T47D (cell line): ENCODE results near the gene HADHB.
"Not testable (repeated sequence)": the region's sequence is repeated elsewhere in the genome, so short reads cannot be mapped to it uniquely, and the experiment has no call there.

Source experiments
- DNase-seq, 2 experiments: peaks; one replicate each; pipeline versions ENCODE4 v3.0.0 to v3.0.0-alpha.2; 2011 to 2012; ENCODE audit warnings: low read depth in 1 of 2, low spot score in 1 of 2
- JUND ChIP-seq: IDR thresholded peaks from 2 replicates; pipeline ENCODE4 v1.6.1; 2012; ENCODE audit warnings: low read depth
- in situ Hi-C: cut with HindIII; loops from 2 replicates; pipeline ENCODE4 v1.10.0; 2016; ENCODE audit warnings: low sequenced_read_pairs, low pct_unique_long_range_greater_than_20kb

The HADHB gene

DNA sequence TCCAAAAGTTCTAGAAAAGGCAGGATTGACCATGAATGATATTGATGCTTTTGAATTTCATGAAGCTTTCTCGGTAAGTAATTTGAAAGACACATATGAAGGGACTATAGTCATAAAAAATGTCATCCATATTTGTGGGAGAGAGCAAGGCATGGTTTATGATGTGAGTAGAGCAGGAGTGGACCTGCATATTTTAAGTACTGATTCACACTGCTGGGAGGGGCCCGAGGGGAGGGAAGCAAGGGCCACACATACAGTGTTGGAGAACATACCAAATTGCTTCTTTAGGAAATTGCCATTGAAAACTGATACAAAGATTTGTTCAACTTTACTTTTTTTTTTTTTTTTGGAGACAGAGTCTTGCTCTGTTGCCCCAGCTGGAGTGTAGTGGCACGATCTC is 39.4 kb downstream of the HADHB start:
- in situ Hi-C loops: no loop called here
- DNase-seq: no peak

DNA sequence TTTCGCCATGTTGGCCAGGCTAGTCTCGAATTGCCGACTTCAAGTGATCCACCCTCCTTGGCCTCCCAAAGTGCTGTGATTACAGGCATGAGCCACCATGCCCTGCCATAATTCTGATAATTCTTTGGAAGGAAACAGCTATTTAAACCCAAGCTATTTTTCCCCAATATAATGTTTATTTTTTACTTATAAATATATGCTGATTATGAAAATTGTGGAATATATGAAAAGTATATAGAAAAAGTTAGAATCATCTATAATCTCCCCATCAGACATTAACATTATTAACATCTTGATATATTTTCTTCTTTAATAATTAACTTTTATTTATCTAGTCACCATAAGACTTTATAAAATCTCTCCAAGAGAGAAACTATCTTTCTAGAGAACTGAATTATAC is 41.2 kb downstream of the HADHB start:
- DNase-seq: no peak
- no peak for TF ChIP-seq JUND
- in situ Hi-C loops: no loop called here

More for the DNA sequence above, 39.4 kb downstream of the HADHB start:
- TF ChIP-seq JUND: no peak

DNA sequence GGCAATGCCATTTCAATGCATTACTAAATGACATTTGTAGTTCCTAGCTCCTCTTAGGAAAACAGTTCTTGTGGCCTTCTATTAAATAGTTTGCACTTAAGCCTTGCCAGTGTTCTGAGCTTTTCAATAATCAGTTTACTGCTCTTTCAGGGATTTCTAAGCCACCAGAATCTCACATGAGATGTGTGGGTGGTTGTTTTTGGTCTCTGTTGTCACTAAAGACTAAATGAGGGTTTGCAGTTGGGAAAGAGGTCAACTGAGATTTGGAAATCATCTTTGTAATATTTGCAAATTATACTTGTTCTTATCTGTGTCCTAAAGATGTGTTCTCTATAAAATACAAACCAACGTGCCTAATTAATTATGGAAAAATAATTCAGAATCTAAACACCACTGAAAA is 45.3 kb downstream of the HADHB start:
- DNase-seq: no peak
- no peak for TF ChIP-seq JUND
- in situ Hi-C loops: no loop called here

DNA sequence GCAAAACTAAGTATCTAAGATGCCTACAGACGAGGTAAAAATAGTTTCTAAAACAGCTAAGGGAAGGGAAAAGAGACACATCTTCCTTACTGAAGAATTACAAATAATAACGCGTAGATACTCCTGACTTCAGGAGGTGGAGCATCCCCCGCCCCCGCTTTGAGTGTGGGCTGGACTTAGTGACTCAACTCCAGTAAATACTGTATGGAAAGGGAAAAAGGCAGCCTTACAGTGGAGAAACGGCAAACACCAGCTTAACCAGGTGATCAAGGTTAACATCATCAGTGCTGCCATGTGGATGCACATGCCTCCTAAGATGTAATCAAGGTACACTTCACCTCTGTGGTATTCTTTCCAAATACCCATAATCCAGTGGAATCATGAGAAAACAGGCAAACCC is 47.9 kb downstream of the HADHB start:
- in situ Hi-C loops: no loop called here
- TF ChIP-seq JUND: no peak
- DNase-seq: no peak

DNA sequence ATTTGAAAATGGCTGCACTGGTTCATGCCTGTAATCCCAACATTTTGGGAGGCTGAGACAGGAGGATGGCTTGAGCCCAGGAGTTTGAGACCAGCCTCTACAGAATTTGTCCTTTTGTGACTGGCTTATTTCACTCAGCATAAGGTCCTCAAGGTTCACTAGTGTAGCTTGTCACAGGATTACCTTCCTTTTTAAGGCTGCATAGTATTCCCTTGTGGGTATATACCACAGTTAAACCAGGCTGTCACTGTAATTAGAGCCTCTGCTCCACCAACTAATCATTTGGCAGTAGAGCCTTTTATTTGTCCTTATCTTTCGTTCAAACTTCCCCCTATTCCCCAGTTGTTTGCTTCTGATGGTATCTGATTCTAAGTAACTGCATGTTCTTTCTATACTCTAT is 50.8 kb downstream of the HADHB start:
- no peak for TF ChIP-seq JUND
- DNase-seq: no peak
- in situ Hi-C loops: no loop called here

DNA sequence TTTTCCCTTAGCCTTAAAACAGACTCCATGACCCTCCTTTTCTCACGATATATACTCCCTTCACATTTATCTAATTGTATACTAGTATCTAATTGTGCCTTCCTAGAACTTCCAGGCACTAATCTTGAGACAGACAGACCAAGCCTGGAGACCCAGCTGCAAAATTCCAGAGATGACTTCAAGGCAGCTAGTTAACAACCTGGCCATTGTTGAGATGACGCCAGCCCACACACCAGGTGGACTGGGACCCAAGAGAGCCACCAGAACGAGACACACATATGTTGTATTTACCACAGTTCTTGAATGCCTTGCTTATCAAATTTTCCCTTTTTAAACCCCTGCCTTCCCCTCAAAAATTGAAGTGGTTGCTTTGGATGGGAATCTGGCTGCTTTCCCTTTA is 52.3 kb downstream of the HADHB start:
- TF ChIP-seq JUND: no peak
- no peak for DNase-seq
- in situ Hi-C loops: no loop called here

DNA sequence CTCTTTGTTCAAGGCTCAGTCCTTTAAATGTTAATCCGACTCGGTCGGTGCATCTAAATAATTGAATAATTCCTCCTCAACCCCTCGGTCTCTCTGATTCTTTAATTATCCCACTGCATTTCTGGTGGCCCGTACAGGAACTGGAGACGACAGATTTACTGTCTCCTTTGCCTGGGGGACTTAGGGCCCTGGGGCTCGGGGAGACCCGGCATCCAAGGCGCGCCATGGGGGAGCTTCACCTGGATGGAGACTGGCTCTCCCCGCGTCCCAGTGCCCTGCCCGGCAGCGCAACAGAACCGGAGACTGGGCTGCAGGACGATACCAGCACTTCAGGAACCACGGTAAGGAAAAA is 53.5 kb downstream of the HADHB start:
- in situ Hi-C loops: no loop called here
- DNase-seq: no peak
- no peak for TF ChIP-seq JUND

DNA sequence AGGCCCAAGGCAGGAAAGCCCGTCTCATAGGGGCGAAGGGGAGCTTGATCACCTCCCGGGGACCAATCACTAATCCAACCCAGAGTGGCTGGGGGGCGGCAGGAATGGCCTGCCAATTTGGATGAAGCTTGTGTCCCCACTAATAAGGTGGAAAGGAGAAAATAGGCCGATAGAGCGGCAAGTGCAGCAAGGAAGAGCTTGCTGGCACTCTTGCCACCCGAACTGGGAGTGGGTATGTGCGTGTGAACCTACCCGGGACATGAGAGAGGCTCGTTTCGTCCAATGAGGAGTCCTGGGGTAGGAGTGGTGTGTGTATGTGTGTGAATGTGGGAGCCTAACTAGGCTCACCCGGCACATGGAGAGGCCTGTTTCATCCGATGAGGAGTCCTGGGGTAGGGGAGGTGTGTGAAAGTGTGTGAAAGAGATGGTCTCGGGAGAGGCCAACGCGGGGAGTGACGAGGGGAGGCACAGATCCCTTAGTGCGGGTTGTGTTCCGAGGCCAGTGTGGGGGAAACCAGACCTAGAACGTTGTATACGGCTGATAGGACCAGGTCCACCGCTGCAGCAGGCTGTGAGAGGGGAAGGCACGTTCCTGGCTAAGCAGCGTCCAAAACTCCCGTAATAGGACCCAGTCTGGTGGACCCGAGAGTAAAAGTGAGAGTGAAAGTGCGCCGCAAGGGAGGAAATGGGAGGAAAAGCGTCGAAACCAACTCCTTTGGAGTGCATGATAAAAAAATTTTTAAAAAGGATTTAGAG is 54.1 kb downstream of the HADHB start:
- no peak for DNase-seq
- TF ChIP-seq JUND: no peak
- in situ Hi-C loops: no loop called here

DNA sequence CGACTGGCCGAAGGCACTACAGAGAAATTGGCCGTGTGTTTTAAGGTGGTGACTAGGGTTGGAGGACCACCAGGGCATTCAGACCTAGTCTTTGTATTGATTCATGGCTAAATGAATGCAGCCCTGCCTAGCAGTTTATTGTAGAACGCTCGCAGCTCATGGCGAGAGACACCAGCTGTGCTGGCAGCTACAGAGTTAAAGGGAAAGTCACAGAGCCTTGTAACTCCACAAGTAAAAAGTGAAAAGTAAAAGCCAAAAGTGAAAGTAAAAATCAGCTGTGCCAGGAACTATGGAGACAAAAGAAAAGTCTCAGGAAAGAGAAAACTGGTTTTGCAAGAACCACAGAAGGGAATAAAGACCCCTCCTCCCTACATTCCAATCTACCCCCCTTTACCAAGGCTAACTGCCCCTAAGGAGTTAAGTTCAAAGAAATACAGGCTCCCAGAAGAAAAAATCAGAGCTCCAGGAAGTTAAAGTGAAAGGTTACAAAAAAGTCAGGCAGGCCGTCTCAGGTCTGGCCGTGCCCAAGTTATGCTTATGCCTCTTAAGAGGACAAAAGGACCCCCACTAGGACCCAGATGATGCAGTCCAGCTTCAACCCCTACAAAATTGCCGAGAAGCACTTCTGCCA is 54.8 kb downstream of the HADHB start:
- peak in 1 of 2 experiments; percentile 42 for DNase-seq
- in situ Hi-C loops: no loop called here
- no peak for TF ChIP-seq JUND

DNA sequence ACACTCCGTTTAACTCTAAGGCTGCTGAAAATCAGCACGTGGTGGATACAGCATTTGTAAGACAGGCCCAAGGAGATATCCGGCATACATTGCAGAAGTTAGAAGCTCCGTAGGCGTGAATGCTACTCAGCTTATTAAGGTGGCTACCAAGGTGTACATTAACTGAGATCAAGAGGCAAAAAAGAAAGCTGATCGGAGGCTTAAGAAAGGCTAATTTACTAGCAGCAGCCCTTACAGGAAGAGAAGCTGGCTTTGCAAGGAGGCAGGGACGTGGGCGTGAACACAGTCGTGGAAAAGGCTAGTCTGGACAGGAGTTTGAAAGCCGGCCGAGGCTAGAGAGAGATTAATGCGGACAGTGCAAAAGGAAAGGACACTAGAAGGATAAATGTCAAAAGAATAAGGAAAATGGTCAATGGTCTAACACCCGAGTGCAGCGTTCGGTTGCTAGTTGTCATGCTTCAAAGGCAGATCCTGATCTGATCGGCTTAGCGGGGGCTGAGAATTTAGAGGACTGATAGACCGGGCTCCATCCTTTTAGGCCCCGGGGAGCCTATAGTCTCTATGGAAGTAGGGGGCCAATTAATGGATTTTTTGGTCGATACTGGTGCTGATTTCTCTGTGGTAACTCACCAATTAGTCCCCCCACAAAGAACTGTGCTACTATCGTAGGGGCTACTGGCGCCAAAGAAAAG is 55.6 kb downstream of the HADHB start:
- in situ Hi-C loops: no loop called here
- TF ChIP-seq JUND: no peak
- DNase-seq: no peak

DNA sequence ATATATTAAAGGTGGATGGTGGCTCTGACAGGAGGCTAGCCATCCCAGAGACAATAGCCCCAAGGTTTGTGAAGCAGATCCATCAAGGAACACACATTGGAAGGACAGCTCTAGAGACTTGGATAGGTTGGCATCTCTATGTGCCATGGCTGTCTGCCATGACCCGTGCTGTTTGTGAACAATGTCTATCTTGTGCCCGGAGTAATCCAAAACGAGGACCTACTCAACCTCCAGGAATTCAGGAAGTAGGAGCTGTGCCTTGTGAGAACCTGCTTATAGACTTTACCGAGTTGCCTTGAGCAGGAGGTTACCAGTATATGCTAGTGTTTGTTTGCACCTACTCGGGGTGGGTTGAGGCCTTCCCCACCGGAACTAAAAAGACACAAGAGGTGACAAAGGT is 58.1 kb downstream of the HADHB start:
- DNase-seq: peak in 1 of 2 experiments; percentile 47
- in situ Hi-C loops: no loop called here
- TF ChIP-seq JUND: no peak

DNA sequence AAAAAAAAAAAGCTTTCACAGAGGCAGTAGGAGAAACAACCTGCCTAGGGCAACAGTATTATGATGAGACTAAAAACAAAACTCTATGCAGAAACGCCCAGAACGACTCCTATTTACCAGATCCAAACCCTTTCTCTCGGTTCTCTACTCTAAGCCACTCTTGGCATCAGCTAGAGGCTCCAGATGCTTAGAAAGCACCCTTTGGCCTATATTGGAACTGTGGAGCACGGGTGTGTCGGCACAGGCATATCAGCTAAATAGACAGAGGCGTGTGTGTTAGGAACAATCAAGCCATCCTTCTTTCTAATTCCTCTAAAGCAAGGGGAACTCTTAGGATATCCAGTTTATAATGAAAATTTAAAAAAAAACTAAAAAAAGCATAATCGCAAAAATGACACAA is 60.4 kb downstream of the HADHB start:
- in situ Hi-C loops, DNase-seq: not testable (repeated sequence)

DNA sequence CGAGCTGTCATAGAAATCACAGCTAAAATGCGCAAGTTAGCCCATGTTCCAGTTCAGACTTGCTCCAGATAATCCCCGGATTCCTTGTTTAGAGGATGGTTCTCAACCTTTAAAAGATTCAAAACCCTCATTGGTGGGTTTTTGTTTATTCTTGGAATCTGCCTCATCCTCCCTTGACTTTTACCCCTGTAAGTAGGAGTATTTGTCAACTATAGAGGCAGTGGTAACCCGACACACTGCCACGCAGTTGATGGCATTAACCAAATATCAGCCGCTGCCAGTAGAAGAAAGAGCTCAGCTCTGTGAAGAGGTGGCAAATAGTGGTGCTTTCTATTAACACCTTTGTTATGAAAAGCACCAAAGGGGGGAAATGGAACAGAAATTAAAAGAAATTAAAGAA is 60.8 kb downstream of the HADHB start:
- DNase-seq: no peak
- in situ Hi-C loops: no loop called here
- no peak for TF ChIP-seq JUND
